ENCODE measurements around the gene CFAP92.

The CFAP92 gene

DNA sequence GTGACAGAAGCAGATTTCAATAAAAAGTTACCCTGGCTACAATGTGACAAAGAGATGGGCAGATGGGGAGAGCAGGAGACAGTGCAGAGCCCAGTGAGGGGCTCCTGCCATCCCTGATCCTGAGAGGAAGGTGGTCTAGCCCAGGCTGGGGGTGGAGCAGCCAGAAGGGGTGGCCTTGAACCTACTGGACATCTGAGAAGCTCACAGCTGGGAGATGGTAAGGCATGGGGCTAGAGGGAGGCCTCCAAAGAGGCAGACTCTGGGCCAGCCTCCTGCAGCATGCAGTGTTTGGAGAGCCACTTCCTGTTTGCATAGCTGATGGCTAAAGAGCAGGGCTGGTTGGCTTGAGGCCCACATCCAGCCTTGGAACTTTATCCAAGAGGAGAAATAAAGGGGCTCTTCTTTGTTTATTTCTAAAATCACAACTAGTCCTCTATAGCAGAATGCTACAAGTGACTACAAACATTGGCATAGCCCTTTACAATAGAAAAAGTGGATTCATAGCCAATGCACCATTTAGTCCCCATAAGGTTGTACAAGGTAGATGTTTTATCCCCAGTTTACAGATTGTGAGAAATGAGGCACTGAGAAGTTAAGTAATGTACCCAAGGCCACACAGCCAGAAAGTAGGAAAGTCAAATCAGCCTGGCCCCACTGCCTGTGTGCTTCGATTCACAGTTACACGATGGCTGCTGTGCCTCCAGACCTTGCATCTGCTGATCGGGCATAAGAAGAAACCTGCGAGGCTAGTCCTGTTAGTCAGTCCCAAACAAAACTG lies 11.8 kb upstream of the CFAP92 start:
- DNase-seq (ENCODE audit: low read depth in 2 of 2), result no peak

DNA sequence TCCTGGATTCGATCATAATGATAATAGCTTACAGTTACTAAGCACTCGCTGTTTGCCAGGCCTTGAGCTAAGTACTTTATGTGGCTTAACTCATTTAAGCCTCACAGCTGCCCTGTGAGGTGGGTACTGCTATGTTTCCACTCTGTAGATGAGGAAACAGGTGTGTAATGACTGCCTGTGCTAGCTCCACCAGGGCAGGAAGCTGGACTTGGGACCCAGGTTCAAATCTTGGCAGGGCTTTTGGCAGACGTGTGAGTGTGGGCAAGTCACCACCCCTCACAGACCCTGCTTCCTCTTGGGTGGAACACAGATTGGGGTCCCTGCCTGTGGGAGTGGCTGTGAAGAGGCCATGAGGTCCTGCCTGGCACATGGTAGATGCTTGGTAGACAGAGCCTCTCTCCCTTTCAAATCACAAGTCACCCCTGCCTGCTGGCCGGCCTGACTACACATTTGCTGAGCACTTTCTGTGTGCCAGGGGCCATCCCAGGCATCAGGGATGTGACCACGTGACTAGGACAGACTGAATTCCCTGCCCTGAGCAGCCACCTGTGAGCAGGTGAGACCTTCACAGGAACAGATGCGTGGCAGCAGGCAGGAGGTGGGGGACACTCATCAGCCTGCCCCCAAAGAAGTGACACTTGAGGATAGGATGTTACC lies 10.9 kb upstream of the CFAP92 start:
- no peak for DNase-seq (ENCODE audit: low read depth in 2 of 2)

DNA sequence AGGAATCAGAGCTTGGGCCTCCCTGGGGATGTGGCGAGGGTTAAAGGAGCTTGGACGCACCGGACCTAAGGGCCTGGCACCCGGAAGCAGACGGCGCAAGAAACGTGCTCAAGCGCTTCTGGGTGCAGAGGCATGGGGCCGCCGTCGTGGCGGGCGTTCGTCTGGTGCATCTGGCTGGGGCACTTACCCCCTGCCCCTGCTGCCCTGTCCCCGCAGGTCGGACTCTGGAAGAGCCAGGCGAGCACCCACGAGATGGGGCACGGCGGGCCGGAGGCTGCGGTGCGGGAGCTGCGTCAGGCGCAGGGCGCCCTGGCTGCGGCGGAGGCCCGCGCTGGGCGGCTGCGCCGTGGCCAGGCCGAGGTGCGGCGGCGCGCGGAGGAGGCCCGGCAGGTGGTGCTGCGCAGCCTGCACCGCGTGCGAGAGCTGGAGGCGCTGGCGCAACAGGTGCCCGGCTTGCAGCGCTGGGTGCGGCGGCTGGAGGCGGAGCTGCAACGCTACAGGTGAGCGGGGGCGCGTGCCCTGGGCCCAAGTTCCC lies 9.8 kb upstream of the CFAP92 start:
- no peak for DNase-seq (ENCODE audit: low read depth in 2 of 2)

DNA sequence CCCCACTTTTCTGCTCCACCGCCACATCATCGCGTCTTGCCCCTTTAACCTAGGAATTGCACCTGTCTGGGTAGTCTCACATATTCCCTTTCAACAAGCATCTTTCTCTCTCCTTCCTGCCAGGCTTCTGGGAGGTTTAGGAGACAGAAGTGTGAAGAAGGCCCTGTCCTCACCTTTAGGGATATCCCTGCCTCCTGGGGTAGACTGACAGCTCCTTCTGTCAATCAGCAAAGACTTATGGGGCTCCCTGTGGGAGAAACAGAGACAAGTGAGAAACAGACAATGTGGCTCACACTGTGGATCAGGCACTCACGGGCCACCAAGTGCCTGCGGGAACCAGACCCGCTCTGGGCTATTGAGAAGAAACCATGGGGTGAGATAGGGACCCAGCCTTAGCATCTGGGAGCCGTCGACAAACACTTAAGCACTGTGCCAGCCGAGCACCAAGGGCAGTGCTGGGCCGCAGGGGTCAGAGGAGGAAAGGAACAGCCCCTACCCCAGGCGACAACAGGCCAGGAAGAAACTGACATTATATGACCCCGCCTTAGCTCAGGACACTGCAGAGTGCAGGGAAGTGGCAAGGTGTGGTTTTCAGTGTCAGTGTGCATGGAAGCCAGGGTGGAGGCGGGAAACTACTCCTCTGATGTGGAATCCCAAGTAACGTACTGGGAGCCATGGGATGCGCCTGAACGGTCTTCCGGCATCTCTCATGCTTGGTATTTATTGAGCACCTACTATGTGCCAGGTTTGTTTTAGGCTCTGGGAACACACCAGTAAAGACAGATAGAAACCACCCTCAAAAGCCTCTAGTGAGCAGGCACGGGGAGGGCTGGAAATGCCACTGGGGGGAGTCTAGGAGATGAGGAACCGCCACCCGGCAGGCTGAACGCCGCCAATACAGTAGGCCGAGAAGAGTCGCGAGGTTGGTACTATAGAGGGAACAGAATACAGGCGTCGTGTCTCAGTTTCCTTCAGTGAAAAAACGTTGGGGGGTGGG lies 9.0 kb upstream of the CFAP92 start:
- DNase-seq (ENCODE audit: low read depth in 2 of 2), result no peak

DNA sequence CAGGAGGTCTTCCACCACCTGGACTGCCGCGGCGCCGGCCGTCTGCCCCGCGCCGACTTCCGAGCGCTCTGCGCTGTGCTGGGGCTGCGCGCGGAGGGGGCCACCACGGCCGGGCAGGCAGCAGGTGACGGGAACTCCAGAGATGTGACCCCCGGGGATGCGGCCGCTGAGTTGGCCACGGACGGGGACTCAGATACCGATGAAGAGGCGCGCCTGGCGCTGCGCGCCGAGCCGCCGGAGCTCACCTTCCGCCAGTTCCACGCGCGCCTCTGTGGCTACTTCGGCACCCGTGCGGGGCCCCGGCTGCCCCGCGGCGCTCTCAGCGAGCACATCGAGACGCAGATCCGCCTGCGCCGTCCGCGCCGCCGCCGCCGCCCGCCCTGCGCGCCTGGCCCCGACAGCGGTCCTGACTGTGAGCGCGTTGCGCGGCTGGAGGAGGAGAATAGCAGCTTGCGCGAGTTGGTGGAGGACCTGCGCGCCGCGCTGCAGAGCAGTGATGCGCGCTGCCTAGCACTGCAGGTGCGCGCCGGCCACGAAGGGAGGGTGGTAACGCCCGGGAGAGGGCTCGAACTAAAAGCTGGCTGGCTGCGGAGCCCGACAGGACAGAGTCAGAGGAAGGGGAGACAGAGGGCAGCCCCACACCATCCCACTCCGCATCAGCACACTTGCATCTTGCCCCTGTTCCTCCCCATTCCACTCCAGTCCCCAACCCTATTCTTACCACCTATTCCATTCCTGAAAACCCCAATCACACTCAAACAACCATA lies 8.1 kb upstream of the CFAP92 start:
- DNase-seq (ENCODE audit: low read depth in 2 of 2), result no peak

DNA sequence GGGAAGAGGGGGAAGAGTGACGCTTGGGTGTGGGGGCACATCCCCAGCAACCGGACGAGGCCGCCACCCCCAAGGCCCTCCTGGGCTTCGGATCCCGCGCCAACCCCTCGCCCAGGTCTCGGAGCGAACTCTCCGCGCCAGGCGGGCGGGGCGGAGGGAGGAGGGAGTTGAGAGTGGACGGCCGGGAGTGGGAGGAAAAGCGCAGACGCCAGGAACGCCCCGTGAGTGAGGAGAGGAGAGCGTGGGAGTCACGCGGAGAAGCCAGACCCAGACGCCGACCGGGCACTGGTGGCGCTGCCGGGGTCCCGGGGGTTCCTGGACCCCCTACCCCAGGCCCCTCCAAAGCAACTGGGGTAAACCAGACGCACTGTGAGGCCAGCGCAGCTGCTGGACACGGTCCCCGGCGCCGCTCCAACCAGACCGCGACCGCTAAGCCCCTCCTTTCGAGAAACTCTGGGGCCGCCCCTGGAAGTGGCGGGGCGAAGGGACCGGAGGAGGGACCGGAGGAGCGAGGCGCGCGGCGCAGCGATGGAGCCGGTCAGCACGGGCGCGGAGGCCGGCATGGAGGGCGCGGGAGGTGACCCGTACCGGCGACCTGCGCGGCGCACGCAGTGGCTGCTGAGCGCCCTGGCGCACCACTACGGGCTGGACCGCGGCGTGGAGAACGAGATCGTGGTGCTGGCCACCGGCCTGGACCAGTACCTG lies 7.4 kb upstream of the CFAP92 start, which contains the start of gene EFCC1:
EFCC1 (plus strand) TSS at position 204 of the 705 bp plus-strand sequence; CDS start at position 529, 325 bp downstream.
- no peak for DNase-seq (ENCODE audit: low read depth in 2 of 2)

DNA sequence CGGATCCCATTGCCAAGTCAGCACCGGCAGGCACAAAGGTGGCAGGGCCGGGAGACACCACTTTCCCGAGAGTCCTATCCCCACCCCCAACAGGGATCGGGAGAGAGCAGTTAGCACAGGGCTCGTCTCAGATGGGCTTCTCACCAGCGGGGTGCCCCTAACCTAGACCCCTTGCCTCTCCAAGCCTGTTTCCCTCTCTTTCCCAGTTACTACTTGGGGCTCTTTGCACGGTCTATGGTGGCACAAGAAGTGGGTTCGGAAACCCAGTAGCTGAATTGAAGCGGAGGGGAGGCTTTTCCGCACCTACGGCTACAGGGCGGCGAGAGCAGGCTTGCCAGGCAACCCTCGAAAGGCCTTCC lies 6.8 kb upstream of the CFAP92 start:
- no peak for DNase-seq (ENCODE audit: low read depth in 2 of 2)

DNA sequence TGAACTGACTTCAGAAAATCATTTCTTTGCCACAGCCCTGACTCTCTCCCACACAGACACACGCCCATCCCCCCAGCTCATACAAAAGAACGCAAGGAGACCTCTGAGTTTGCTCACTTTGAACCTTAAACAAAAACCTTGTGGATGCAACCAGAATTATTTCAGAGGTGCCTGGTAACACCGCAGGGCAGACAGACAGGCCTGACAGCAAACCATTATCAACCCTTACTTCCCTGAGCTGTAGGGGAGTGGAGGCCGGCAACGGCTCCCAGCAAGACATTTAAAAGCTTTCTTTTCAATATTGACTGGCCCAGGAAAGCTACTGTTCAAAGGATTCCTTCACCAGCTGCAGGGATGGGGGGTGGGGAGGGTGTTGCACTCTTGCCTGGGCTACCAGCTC lies 5.2 kb upstream of the CFAP92 start:
- DNase-seq (ENCODE audit: low read depth in 2 of 2), result no peak

DNA sequence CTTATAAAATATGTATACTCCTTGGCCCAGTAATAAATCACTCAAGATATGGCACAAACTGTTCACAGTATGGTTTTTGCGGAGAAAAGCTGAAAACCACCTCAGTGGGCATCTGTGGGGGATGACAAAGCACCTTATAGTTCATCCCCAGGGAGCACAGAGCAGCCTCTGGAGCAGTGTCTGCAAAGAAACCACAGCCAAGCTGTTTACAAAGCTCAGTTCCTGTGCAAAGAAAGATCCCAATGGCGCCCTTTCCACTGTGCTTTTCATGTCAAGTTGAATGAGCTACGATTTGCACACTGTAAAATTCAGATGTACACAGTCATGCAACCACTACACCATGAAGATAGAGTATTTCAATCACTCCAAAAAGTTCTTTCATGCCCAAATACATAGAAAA lies 4.7 kb upstream of the CFAP92 start:
- no peak for DNase-seq (ENCODE audit: low read depth in 2 of 2)

DNA sequence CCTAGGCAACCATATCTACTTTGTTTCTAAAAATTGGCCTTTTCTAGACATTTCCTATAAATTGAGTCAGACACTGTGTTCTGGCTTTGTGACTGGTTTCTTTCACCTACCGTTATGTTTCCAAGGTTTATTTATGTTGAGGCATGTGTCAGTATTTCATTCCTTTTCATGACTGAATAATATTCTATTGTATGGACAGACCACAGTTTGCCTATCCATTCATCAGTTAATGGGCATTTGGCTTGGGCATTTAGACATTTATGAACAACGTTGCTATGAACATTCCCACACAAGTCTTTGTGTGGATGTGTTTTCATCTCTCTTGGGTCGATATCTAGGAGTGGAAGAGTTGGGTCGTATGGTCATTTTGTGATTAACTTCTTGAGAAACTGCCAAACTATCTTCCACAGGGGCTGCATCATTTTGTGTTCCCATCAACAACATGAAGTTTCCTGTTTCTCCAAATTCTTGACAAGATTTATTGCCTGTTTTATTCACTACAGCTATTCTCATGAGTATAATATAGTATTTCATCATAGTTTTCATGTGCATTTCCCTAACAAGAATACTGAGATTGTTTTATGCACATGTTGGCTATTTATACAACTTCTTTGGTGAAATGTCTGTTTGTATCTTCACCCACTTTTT lies 3.7 kb upstream of the CFAP92 start:
- no peak for DNase-seq (ENCODE audit: low read depth in 2 of 2)

DNA sequence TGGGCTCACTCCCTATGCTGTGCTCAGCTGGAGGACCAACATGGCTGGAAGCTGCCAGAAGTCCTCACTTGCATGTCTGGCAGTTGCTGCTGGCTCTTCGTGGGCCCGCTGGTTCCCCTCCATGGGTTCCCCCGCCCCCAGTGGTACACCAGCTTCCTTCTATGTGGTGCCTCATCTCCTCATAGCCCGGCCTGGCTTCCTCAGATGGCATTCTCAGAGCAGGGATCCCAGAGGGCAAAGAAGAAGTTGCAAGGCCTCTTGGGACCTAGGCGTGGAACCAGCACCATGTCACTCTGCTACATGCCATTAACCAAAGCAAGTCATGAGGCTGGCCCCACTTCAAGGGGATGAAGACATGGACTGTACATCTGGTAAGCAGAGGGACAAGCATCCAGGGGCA lies 2.9 kb upstream of the CFAP92 start:
- no peak for DNase-seq (ENCODE audit: low read depth in 2 of 2)

DNA sequence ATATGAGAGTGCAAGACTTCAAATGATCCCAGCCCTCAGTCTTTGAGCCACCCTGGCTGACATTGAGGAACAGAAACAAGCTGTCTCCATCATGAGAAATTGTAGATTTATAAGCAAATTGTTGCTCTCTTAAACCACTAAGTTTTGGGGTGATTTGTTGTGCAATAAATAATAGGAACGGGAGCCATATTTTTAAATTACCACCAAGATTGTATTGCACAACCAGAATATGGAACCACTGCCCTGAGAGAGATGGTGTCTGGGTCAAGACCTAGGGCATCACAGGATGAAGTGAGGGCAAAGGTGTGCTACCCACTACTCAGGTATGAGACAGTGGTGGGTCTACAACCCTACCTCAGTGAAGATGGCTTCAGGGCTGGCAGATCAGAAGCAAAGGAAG lies 2.3 kb upstream of the CFAP92 start:
- no peak for DNase-seq (ENCODE audit: low read depth in 2 of 2)

DNA sequence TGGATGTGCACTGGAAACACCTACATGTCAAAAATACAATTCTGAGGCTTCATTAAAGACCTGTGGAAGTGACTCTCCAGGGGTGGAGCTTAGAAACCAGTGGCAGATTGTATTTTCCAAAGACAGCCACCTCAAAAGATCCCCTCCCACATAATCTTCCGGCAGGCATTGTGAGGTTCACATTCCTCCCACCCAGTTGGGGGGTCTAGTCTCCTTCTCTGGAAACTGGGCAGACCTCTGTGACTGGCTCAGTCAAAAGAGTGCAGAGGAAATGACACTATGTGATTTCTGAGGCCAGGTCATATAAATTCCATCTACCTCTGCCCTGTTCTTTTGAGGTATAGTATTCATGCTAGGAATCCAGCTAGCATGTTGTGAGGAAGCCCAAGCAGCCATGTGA lies 1.9 kb upstream of the CFAP92 start:
- DNase-seq (ENCODE audit: low read depth in 2 of 2), result no peak

DNA sequence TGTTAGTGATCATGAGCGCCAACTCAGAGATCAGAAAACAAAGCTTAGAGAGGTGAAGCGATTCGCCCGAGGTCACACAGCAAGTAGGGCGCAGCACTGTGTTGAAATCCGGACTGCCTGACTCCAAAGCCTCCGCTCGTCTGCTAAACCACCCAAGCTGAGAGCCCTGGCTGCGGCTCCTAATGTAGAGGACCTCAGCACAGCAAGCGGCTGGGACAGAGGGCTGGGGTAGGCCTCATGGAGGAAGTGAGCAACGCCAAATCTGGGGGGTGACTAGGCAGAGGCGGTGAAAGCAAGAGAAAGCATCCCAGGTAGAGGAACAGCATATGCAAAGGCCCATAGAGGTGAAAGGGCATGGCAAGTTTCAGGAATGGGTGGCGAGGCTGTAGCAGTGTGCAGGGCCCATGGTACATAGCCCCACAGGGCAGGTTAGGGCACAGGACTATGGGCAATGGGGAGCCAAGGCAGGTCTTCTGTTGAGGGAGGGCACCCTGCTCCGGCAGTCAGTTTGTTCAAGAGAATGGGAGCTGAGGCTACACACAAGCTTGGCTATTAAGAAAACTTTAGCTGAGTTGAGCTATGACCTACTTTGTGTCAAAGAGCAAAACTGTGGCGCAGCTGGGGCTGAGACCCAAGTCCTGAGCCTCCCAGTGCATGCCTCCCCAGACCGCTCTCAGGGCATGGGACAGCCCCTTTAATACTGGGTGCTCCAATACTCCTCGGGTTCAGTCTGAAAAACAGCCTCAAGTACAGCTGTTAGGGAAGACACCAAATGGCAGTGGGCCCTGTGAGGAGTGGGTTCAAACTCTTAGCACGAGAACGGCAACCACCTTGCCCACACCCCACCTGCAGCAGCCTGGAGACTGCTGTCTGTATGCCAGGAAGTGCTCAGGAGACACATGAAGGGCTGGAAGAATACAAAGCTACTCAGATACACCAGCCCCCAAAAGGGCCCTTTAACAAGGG lies 988 bp upstream of the CFAP92 start:
- no peak for DNase-seq (ENCODE audit: low read depth in 2 of 2)

DNA sequence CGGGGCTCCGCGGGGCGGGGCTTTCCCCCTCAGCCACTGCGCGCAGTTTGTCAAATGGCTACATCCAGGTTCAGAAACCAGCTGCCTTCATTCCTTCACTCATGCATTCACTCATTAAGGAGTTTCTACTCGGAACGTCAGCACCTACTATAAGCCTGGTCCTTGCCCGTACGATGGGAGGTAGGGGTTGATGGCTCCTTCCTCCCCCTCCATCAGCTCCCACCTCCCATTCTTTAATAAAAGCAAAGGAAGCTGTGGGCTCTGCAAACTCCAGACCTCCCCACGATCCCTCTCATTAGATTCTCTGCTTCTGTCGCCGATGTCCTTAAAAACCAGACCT lies 267 bp upstream of the CFAP92 start:
- no peak for DNase-seq (ENCODE audit: low read depth in 2 of 2)

DNA sequence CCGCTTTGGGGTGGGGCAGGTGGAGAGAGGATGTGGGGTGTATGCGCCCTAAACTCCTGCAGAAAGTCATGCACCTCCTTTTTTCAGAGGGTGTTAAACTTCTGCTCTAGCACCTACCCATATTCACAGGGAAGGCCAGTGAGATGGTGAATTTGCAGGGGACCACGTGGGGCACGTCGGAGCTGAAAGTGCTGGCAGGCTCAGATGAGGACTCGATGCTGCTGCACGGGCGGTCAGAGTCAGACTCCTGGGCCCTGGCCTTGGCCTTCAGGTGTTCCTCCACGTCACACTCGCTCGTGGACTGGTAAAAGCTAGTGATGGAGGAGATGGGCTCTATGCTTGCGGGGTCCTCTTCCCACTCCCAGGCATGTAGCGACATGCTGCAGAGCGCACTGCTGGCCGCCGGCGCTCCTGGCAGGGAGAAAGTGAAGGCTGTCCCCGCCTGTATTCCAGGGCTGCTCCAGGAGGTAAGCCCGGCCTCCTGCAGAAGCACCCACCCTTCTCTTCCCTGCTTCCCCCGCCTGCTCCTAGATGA lies 883 bp downstream of the CFAP92 start:
- no peak for DNase-seq (ENCODE audit: low read depth in 2 of 2)

DNA sequence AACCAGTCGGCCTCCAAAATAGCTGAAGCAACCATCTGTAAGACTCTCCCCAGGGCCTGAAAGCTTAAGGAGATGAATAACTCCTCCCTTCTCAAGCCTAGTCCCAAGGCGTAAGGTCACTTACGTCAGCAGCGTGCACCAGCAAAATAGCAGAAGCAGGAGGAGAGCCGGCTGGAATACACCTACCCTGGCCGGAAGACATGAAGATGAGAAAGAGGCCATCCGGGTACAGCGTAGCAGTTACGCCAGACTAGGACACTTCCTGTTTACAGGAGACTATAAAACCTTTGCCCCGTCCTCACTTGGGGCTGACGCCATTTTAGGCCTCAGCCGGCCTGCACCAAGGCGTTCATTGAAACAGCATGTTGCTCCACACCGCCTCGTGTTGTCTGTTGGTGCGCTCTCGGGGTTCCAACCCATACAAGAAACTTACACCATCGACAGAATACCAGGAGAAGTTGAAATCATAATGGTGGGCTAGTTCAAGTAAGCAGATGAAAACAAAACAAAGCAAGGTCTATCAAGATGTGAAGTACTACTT lies 2.5 kb downstream of the CFAP92 start:
- DNase-seq (ENCODE audit: low read depth in 2 of 2), result no peak

DNA sequence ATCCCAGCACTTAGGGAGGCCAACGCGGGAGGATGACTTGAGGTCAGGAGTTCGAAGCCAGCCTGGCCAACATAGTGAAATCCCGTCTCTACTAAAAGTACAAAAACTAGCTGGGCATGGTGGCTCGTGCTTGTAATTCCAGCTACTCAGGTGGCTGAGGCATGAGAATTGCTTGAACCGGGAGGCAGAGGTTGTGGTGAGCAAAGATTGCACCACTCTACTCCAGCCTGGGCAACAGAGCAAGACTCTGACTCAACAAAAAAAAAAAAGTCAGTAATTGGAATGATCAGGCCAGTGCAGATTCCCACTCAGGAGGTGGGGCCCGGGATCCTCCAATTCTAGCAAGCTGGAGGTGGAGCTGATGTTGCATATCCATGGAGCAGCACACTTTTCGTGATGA lies 5.6 kb downstream of the CFAP92 start:
- DNase-seq (ENCODE audit: low read depth in 2 of 2), result no peak

All from activated CD8-positive, alpha-beta memory T cell treated with anti-CD3 and anti-CD28 coated beads for 4 hours (primary cell).